Hair follicle dermal papilla cell (primary cell): ENCODE measurements around the gene DARS2. TPM values are rescaled to one million over a fixed set of nuclear protein-coding genes. Genes with fewer than 3 reads are reported as not detected.

Experiments used
- small RNA-seq: library from RNA; depleted of rRNA; stranded (forward); fragments of <200 nt; gene quantifications from one replicate; pipeline ENCODE3, GENCODE V24; 2012
- total RNA-seq: library from RNA; depleted of rRNA; stranded (reverse); fragments of >200 nt; gene quantifications from 2 replicates; pipeline ENCODE4 v1.2.3, GENCODE V29; 2012

The DARS2 gene, protein sequence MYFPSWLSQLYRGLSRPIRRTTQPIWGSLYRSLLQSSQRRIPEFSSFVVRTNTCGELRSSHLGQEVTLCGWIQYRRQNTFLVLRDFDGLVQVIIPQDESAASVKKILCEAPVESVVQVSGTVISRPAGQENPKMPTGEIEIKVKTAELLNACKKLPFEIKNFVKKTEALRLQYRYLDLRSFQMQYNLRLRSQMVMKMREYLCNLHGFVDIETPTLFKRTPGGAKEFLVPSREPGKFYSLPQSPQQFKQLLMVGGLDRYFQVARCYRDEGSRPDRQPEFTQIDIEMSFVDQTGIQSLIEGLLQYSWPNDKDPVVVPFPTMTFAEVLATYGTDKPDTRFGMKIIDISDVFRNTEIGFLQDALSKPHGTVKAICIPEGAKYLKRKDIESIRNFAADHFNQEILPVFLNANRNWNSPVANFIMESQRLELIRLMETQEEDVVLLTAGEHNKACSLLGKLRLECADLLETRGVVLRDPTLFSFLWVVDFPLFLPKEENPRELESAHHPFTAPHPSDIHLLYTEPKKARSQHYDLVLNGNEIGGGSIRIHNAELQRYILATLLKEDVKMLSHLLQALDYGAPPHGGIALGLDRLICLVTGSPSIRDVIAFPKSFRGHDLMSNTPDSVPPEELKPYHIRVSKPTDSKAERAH
- total RNA-seq = 16.9 and 20.0 TPM in 2 replicates

DNA sequence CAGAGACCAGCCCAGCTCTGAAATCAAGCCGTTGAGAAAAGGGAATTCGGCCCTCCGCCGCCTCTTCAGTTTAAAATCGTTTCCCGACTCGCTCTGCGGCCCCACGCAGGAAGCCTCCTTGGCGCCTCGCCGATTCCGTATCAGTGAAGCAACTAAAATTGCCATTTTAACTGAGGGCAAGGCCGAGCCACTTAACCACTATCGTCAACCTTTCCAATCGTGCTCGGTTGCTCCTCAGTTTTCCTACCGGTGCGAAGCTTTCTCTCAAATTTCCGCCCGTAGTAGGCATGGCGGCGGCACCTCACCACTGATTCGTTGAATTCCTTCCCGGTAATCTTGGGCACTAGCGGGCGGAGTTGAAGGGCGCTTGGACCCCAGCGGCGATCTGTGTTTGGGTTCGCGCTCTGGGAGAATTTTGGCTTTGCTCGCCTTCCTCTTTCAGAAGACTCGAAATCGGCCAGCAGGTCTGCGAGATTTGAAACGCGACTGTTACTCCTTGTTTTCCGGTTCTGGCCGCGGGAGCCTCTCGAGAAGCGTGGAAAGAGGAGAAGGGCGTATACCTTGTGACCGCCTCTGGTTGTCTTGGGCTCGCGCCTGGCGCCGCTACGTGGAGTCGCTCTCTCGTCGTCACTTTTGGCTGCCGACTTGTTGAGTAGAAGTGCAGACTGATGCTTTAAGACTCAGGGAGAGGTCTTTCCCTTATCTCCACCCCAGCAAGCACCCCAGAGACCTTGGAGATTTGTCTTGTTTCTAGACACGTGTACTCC is at the start of gene DARS2, which contains the start of gene CENPL:
Gene DARS2 (plus strand): TSS at position 359 of the 767 bp plus-strand sequence. CDS start 557 bp downstream, outside the sequence.
Gene CENPL (minus strand): TSS at position 569 of the 767 bp plus-strand sequence. CDS start 13,584 bp downstream, outside the sequence.

DNA sequence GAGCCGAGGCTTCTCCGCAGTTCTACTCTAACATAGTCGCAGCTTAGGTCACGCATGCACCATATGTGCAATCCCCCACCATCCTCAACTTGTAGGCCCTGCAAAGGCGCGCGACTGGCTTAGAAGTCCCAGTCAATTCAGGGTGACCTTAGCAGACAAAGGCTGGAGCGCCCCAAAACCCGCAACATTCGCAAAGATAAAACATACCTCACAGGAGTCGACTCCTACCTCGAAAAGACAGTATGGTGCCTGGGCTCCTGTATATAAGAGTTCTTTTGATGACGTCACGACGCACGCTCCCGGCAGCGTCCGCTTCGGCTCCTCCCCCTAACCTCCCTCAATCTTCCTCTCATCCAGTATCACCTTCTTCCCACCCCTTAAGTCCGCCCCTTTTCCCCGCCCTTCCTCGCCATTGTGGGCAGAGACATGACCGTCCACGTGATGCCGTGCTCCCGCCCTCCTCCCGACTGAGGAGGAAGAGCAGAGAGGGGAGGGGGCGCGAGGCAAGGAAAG is 43.3 kb downstream of the DARS2 start, which contains the start of gene GAS5:
Gene GAS5 (minus strand): TSS at position 237 of the 513 bp plus-strand sequence.

DNA sequence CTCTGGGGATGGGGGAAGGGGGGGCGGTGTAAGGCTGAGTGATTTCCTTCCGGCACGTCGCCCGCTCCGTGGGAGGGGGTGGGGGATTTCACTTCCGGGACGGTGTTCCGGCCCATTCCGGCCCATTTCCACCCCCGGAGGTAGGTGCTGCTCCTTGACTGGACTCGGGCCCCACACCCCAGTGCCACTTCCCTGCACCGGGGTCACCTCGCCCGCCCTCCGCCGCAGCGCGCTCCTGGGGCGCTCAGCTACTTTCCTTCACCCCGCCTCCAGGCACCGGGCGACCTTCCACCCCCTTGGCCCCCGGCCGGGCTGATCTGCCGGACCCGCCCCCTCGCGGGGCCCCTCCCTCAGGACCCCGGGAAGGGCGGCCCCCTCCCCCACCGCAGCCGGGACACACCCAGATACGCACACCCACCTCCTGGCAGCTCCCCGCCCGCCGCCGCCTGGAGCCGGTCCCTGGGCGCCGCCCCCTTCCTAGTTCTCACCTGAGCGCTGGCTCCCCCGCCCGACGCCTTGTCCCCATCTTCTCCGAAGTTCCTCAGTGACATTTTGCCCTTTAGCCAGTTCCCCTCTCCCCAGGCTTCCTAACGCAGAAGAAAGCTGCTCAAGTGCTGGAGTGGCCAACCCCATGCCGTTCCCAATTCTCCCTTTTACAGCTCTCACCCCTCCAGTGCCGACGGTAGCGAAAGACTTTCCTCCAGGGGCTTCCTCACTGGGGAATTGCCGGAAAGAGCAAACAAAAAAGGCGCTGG is 44.0 kb downstream of the DARS2 start, which contains the start of gene ZBTB37:
Gene ZBTB37 (plus strand): TSS at position 115 of the 755 bp plus-strand sequence. CDS start 1,846 bp downstream, outside the sequence.

Small RNA genes within 50 kb of the gene (small RNA-seq; reads per million reads assigned to genes)
- not detected for gene RF00019

Other genes with a start within 250 kb of the DARS2 start
- not detected in 2 replicates for gene SLC9C2, start 221.6 kb upstream of the DARS2 start, total RNA-seq
- gene TEX50, start 189.3 kb upstream of the DARS2 start, total RNA-seq = not detected in 2 replicates
- gene ANKRD45, start 154.8 kb upstream of the DARS2 start, total RNA-seq = 0.16 and 0.36 TPM in 2 replicates
- 29.3 and 36.8 TPM in 2 replicates for gene KLHL20, start 109.7 kb upstream of the DARS2 start, total RNA-seq
- gene CENPL, start 210 bp downstream of the DARS2 start, total RNA-seq = 7.8 and 8.5 TPM in 2 replicates
- gene GAS5, start 43.3 kb downstream of the DARS2 start, total RNA-seq = 194 and 228 TPM in 2 replicates
- 12.0 and 12.6 TPM in 2 replicates for gene ZBTB37, start 43.7 kb downstream of the DARS2 start, total RNA-seq
- not detected in 2 replicates for gene SERPINC1, start 92.7 kb downstream of the DARS2 start, total RNA-seq
- gene RC3H1, start 197.7 kb downstream of the DARS2 start, total RNA-seq = 36.4 and 39.3 TPM in 2 replicates